H1 (cell line): ENCODE measurements around the gene ZNF581. TPM values are rescaled to one million over a fixed set of nuclear protein-coding genes. Genes with fewer than 3 reads are reported as not detected.

ENCODE experiments used
- CTCF ChIA-PET: fragments of 300-600 bp; sonication (Branson Sonifier 250); formaldehyde crosslinking; loops from one replicate; lab custom pipeline; 2021; ENCODE audit not compliant: partially characterized antibody; lab: Charles Lee
- POLR2A ChIA-PET: fragments of 300-600 bp; sonication (Branson Sonifier 250); formaldehyde crosslinking; loops from one replicate; lab custom pipeline; 2021; ENCODE audit warnings: inconsistent platforms; ENCODE audit not compliant: partially characterized antibody; lab: Charles Lee
- DNase-seq, 2 experiments: peaks; one replicate each; pipeline versions ENCODE4 v3.0.0 to v3.0.0-alpha.2; 2010 to 2022; ENCODE audit warnings: low spot score in 2 of 2, low read depth in 1 of 2, mixed read lengths in 1 of 2
- FAIRE-seq: peaks from 2 replicates; lab custom pipeline; 2011; peaks lifted over from hg19 to GRCh38; lab: Jason Lieb, UNC
- H2AFZ ChIP-seq: 2 replicates; pipeline ENCODE4 v1.8.1; 2012; ENCODE audit warnings: low read length, inconsistent platforms
- H2AK5ac ChIP-seq: 2 replicates; pipeline ENCODE4 v1.6.1; 2013; ENCODE audit warnings: low read depth, low read length
- H2BK120ac ChIP-seq: replicated peaks from 2 replicates; pipeline ENCODE3; 2013; ENCODE audit warnings: low read depth, low read length, inconsistent platforms
- H2BK12ac ChIP-seq: 2 replicates; pipeline ENCODE4 v1.6.1; 2013; ENCODE audit warnings: low read depth, low read length
- H2BK15ac ChIP-seq: 2 replicates; pipeline ENCODE4 v1.6.1; 2013; ENCODE audit warnings: low read length
- H2BK20ac ChIP-seq: 2 replicates; pipeline ENCODE4 v1.6.1; 2013; ENCODE audit warnings: low read length
- H2BK5ac ChIP-seq: 2 replicates; pipeline ENCODE4 v1.6.1; 2013; ENCODE audit warnings: low read depth, low read length
- H3K14ac ChIP-seq: 2 replicates; pipeline ENCODE4 v1.6.1; 2013; ENCODE audit warnings: inconsistent platforms; ENCODE audit not compliant: insufficient read length
- H3K18ac ChIP-seq: 2 replicates; pipeline ENCODE4 v1.6.1; 2013; ENCODE audit warnings: low read length; ENCODE audit errors: extremely low read depth
- H3K23ac ChIP-seq: 2 replicates; pipeline ENCODE4 v1.6.1; 2013; ENCODE audit warnings: inconsistent platforms; ENCODE audit not compliant: insufficient read length
- H3K23me2 ChIP-seq: 2 replicates; pipeline ENCODE4 v1.6.1; 2013; ENCODE audit warnings: low read depth, low read length
- H3K27ac ChIP-seq: 2 replicates; pipeline ENCODE4 v1.6.1; 2011; ENCODE audit warnings: low read depth, low read length, inconsistent platforms
- H3K27me3 ChIP-seq, 4 experiments: replicated peaks in 1 of 4; 1 replicate in 1 of 4; 2 replicates in 3 of 4; pipeline versions ENCODE4 v1.6.1 to v1.8.1; 2011 to 2013; ENCODE audit warnings: low read length in 3 of 4, mild to moderate bottlenecking in 3 of 4, inconsistent platforms in 2 of 4, mixed read lengths in 2 of 4, moderate library complexity in 1 of 4; ENCODE audit not compliant: control insufficient read depth in 3 of 4, insufficient read depth in 3 of 4; ENCODE audit errors: extremely low read depth in 1 of 4
- H3K36me3 ChIP-seq, 4 experiments: 2 replicates each; pipeline versions ENCODE4 v1.6.1 to v1.8.1; 2011 to 2013; ENCODE audit warnings: mild to moderate bottlenecking in 4 of 4, low read length in 3 of 4, moderate library complexity in 2 of 4, control low read depth in 1 of 4, inconsistent platforms in 1 of 4; ENCODE audit not compliant: insufficient read depth in 4 of 4, control insufficient read depth in 2 of 4
- H3K4ac ChIP-seq: replicated peaks from 2 replicates; pipeline ENCODE3; 2013; ENCODE audit warnings: low read length, low read depth, mixed read lengths, inconsistent platforms; ENCODE audit not compliant: insufficient read length
- H3K4me1 ChIP-seq, 4 experiments: replicated peaks in 1 of 4; 1 replicate in 1 of 4; 2 replicates in 3 of 4; pipeline versions ENCODE4 v1.6.1 to v1.8.1; 2011 to 2013; ENCODE audit warnings: low read length in 3 of 4, inconsistent platforms in 2 of 4, mixed read lengths in 1 of 4; ENCODE audit not compliant: insufficient read depth in 4 of 4, control insufficient read depth in 3 of 4
- H3K4me2 ChIP-seq, 2 experiments: 2 replicates each; pipeline versions ENCODE4 v1.6.1 to v1.8.1; 2011 to 2013; ENCODE audit warnings: low read depth in 2 of 2, low read length in 2 of 2, control low read depth in 1 of 2, inconsistent platforms in 1 of 2, mild to moderate bottlenecking in 1 of 2; ENCODE audit not compliant: insufficient read depth in 1 of 2
- H3K4me3 ChIP-seq, 4 experiments: fragments of 200-600, 300-600 bp in 1 of 4; sonication (generic), shearing (Covaris generic), sonication (Bioruptor Twin) in 1 of 4; 2 replicates each; pipeline versions ENCODE4 v1.5.1 to v1.8.1; 2011 to 2016; ENCODE audit warnings: low read length in 4 of 4, low read depth in 3 of 4, control low read depth in 2 of 4, inconsistent platforms in 2 of 4, mild to moderate bottlenecking in 2 of 4, mixed read lengths in 1 of 4, moderate library complexity in 1 of 4; ENCODE audit not compliant: insufficient read depth in 2 of 4; ENCODE audit errors: extremely low read depth in 1 of 4
- H3K56ac ChIP-seq: replicated peaks from 2 replicates; pipeline ENCODE3; 2013; ENCODE audit warnings: low read depth, mild to moderate bottlenecking, mixed read lengths, low read length, inconsistent platforms; ENCODE audit not compliant: insufficient read length
- H3K79me1 ChIP-seq: 2 replicates; pipeline ENCODE4 v1.6.1; 2013; ENCODE audit warnings: low read depth, low read length, control low read depth
- H3K79me2 ChIP-seq, 2 experiments: 2 replicates each; pipeline versions ENCODE4 v1.6.1 to v1.8.1; 2012 to 2013; ENCODE audit warnings: low read length in 2 of 2, mild to moderate bottlenecking in 2 of 2, inconsistent platforms in 1 of 2; ENCODE audit not compliant: insufficient read depth in 2 of 2, control insufficient read depth in 1 of 2
- H3K9ac ChIP-seq, 4 experiments: replicated peaks in 1 of 4; 1 replicate in 1 of 4; 2 replicates in 3 of 4; pipeline versions ENCODE4 v1.6.1 to v1.8.1; 2011 to 2013; ENCODE audit warnings: low read depth in 3 of 4, low read length in 3 of 4, control low read depth in 2 of 4, mild to moderate bottlenecking in 2 of 4, moderate library complexity in 2 of 4, inconsistent platforms in 1 of 4; ENCODE audit errors: extremely low read depth in 1 of 4
- H3K9me3 ChIP-seq, 2 experiments: 2 replicates each; pipeline versions ENCODE4 v1.6.1 to v1.8.1; 2012 to 2013; ENCODE audit warnings: mild to moderate bottlenecking in 2 of 2, moderate library complexity in 2 of 2, control low read depth in 1 of 2, inconsistent platforms in 1 of 2, low read depth in 1 of 2, low read length in 1 of 2, mixed read lengths in 1 of 2; ENCODE audit not compliant: insufficient read depth in 2 of 2
- H4K20me1 ChIP-seq, 2 experiments: replicated peaks in 1 of 2; 2 replicates each; pipeline versions ENCODE3 to v1.8.1; 2011 to 2013; ENCODE audit warnings: inconsistent platforms in 2 of 2, low read length in 2 of 2, mild to moderate bottlenecking in 1 of 2; ENCODE audit not compliant: insufficient read depth in 2 of 2, control insufficient read depth in 1 of 2
- H4K5ac ChIP-seq: 2 replicates; pipeline ENCODE4 v1.6.1; 2013; ENCODE audit warnings: low read length, low read depth, mixed read lengths, inconsistent platforms; ENCODE audit not compliant: insufficient read length
- H4K8ac ChIP-seq: 2 replicates; pipeline ENCODE4 v1.8.0; 2013; ENCODE audit warnings: mild to moderate bottlenecking, moderate library complexity, low read length, inconsistent platforms; ENCODE audit not compliant: insufficient read depth; ENCODE audit errors: extremely low read depth
- H4K91ac ChIP-seq: replicated peaks from 2 replicates; pipeline ENCODE3; 2013; ENCODE audit warnings: low read length, mixed read lengths, inconsistent platforms; ENCODE audit not compliant: insufficient read length
- SUZ12 ChIP-seq: fragments of 200-600 bp; sonication (generic); IDR thresholded peaks from 2 replicates; pipeline ENCODE4 v1.6.1; 2012; ENCODE audit warnings: mild to moderate bottlenecking, inconsistent platforms, low read length, moderate library complexity, mixed read lengths
- TEAD4 ChIP-seq: IDR thresholded peaks from 2 replicates; pipeline ENCODE4 v1.6.1; 2012; ENCODE audit warnings: low read depth, low read length, inconsistent platforms, mixed read lengths
- WGBS, 2 experiments: shearing (Covaris generic) in 1 of 2; methylation state at CpG; one replicate each; pipeline versions ENCODE4 v1.1.6 to v1.1.7; 2013 to 2015; ENCODE audit warnings: low lambda C conversion rate in 2 of 2, mixed read lengths in 2 of 2, inconsistent platforms in 1 of 2, low coverage in 1 of 2, missing lambda C conversion rate in 1 of 2; ENCODE audit not compliant: insufficient replicate concordance in 2 of 2, insufficient coverage in 1 of 2, insufficient read length in 1 of 2; ENCODE audit errors: extremely low coverage in 1 of 2, missing lambda C conversion rate in 1 of 2; 5-methylcytosine and 5-hydroxymethylcytosine counted together
- polyA plus RNA-seq, 7 experiments: library from polyadenylated mRNA; depleted of rRNA in 3 of 7; stranded (reverse) in 5 of 7; unstranded in 2 of 7; fragments of >200 nt in 5 of 7; fragments of 200-250 nt in 2 of 7; gene quantifications; 1 replicate in 5 of 7; 2 replicates in 1 of 7; 4 replicates in 1 of 7; pipeline versions ENCODE4 v1.2.1 to v1.2.3, GENCODE V29; 2011 to 2013; ENCODE audit warnings: missing spikeins in 2 of 7, mixed read lengths in 2 of 7
- total RNA-seq: library from RNA; stranded (reverse); fragmentation: NEBNext Ultra II Directional; extraction: Animal tissue kit (Norgen Biotek cat#: 25700); gene quantifications from 2 replicates; pipeline ENCODE4 v1.2.1, GENCODE V29; 2021

The ZNF581 gene
- total and polyA plus RNA-seq, 2 of the 8 experiments (the other 6 are each of a cell fraction or from before 2014, with no cell fraction given): 73.0 to 76.1 TPM

- FAIRE-seq: no peak
- Histone ChIP-seq H2BK5ac (peak overlapping the region; percentile 83; the same call in 1 of the 2 replicates), H3K4ac (no peak overlapping the region), H3K18ac (no peak overlapping the region), H4K5ac (peak overlapping the region; percentile 15), H3K79me2 (peaks cover 4 to 20% of the 10 kb centered on the region in 2 experiments; a peak in 3 of 4 replicates)
- TF ChIP-seq SUZ12 (peak; percentile 13; the same call in 1 of the 2 replicates), TEAD4 (no peak)
- TF ChIP-seq, all 59 proteins: peak for 1
- peaks cover 12% of the 10 kb centered on the region for H3K79me1 ChIP-seq
- H4K91ac ChIP-seq: peak overlapping the region; percentile 54
- no peaks in the 10 kb centered on the region for H3K9me3 ChIP-seq
- no peak for DNase-seq
- peak overlapping the region in 1 of 4 experiments; percentile 38; a peak in 1 of 7 replicates for H3K9ac ChIP-seq
- 59% methylated on average over 21 of the region's 25 CpGs; no CpG with 5 or more reads in 1 of the 2 experiments for WGBS, 2 experiments
- H3K36me3 ChIP-seq: peaks cover 7 to 13% (median 11%) of the 10 kb centered on the region in 4 experiments
- H3K14ac ChIP-seq: no peak overlapping the region
- H2BK12ac ChIP-seq: no peak overlapping the region
- H2BK20ac ChIP-seq: no peak overlapping the region
- peaks cover 0 to 15% (median 7%) of the 10 kb centered on the region in 4 experiments; a peak in 6 of 7 replicates for H3K4me1 ChIP-seq
- POLR2A ChIA-PET: interaction anchor here (0.7 to 9.2 kb wide), 9 partner anchors 8 to 241 kb away, joined by 3 to 96 read pairs (median 4); partner anchors contain the start of genes UBE2S, ZNF580 and ZNF865
- H4K20me1 ChIP-seq: peaks cover 0 to 4% of the 10 kb centered on the region in 2 experiments
- no peak overlapping the region for H2AK5ac ChIP-seq
- H3K4me3 ChIP-seq: peak overlapping the region; percentile 72 to 85 (median 78)
- no peak overlapping the region for H3K23ac ChIP-seq
- no peak overlapping the region for H2BK120ac ChIP-seq
- 0 out of 2 replicates have a peak overlapping the region, but pooled peaks have one; percentile 14 for H4K8ac ChIP-seq
- no peak overlapping the region for H2AFZ ChIP-seq
- no peak overlapping the region for H2BK15ac ChIP-seq
- no peak overlapping the region for H3K27ac ChIP-seq
- H3K4me2 ChIP-seq: peak overlapping the region; percentile 78 to 81
- H3K27me3 ChIP-seq: no peaks in the 10 kb centered on the region
- peaks cover 14% of the 10 kb centered on the region for H3K23me2 ChIP-seq
- no peak overlapping the region for H3K56ac ChIP-seq
- CTCF ChIA-PET: interaction anchor here (0.6 to 6.9 kb wide), 4 partner anchors 11 to 26 kb away, joined by 3 to 56 read pairs (median 18); no protein-coding TSS in a partner anchor
Measured at GRCh38 chr19:55648585-55649267, 5.3 kb downstream of the ZNF581 start.
